GM06990 (cell line): Measurements from ENCODE around the gene PTPRC.

Source experiments
- DNase-seq: peaks from one replicate; pipeline ENCODE4 v3.0.0-alpha.2; 2011; ENCODE audit not compliant: insufficient read length; ENCODE audit errors: extremely low read depth
- H3K27me3 ChIP-seq: replicated peaks from 2 replicates; pipeline ENCODE4 v1.6.0; 2011; ENCODE audit warnings: low read length; ENCODE audit not compliant: control insufficient read depth, insufficient read depth
- H3K36me3 ChIP-seq: 2 replicates; pipeline ENCODE4 v1.5.1; 2011; ENCODE audit warnings: low read length; ENCODE audit not compliant: control insufficient read depth, insufficient read depth
- H3K4me3 ChIP-seq: replicated peaks from 2 replicates; pipeline ENCODE4 v1.5.1; 2011; ENCODE audit warnings: low read depth, mild to moderate bottlenecking, control low read depth, low read length
- TF ChIP-seq, protein P1 (sequence below): IDR thresholded peaks from 2 replicates; pipeline ENCODE4 v1.5.1; 2011; ENCODE audit warnings: low read length, control low read depth, mild to moderate bottlenecking, inconsistent platforms; ENCODE audit not compliant: insufficient read depth, poor library complexity, severe bottlenecking

Gene PTPRC

DNA sequence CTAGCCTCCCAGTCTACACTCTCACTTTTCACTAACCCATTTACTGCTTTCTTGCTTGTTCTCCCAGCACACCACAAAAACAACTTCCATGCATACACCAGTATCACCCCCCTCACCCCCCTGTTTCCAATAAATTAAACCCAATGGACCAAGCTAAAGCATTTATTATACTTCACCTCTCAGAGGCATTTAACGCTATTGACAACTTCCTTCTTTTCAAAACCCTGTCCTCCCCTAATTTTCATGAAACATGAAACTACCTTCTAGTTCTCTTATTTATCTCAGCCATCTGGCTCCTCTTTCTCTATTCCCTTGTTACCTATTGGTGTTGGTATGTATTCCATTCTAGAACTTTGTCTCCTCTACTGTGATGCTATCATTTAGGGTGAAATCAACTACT, 32.3 kb downstream of the PTPRC start:
- Histone ChIP-seq H3K36me3 (no peaks in the 10 kb centered on the region), H3K27me3 (no peaks in the 10 kb centered on the region), H3K4me3 (no peak overlapping the region)
- no peak for DNase-seq
- TF ChIP-seq, protein P1, sequence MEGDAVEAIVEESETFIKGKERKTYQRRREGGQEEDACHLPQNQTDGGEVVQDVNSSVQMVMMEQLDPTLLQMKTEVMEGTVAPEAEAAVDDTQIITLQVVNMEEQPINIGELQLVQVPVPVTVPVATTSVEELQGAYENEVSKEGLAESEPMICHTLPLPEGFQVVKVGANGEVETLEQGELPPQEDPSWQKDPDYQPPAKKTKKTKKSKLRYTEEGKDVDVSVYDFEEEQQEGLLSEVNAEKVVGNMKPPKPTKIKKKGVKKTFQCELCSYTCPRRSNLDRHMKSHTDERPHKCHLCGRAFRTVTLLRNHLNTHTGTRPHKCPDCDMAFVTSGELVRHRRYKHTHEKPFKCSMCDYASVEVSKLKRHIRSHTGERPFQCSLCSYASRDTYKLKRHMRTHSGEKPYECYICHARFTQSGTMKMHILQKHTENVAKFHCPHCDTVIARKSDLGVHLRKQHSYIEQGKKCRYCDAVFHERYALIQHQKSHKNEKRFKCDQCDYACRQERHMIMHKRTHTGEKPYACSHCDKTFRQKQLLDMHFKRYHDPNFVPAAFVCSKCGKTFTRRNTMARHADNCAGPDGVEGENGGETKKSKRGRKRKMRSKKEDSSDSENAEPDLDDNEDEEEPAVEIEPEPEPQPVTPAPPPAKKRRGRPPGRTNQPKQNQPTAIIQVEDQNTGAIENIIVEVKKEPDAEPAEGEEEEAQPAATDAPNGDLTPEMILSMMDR, result no peak

GRCh38 chr1:198672124-198672523, 33.3 kb downstream of the PTPRC start:
- Histone ChIP-seq H3K4me3 (no peak overlapping the region), H3K27me3 (no peaks in the 10 kb centered on the region), H3K36me3 (no peaks in the 10 kb centered on the region)
- TF ChIP-seq, protein P1, result no peak
- DNase-seq, result no peak

DNA sequence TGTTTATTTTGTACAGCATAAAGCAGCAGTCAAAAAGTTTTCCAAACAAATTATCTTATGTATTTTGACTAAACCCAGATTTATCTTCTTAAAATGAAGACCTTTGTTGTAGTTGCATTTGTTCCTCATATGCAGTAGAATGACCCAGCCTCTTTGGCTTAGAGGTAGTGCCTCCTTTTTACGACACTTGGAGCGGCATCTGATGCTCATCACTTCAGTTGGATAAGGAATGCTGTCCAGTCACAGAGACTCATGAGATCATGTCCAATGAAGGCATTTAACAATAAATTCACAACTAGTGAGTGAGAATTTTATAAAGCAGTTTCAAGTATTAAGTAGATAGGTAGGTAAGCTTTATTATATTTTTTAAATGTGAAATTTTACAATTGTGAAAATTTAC, 35.2 kb downstream of the PTPRC start:
- no peak overlapping the region for H3K4me3 ChIP-seq
- no peaks in the 10 kb centered on the region for H3K36me3 ChIP-seq

DNA sequence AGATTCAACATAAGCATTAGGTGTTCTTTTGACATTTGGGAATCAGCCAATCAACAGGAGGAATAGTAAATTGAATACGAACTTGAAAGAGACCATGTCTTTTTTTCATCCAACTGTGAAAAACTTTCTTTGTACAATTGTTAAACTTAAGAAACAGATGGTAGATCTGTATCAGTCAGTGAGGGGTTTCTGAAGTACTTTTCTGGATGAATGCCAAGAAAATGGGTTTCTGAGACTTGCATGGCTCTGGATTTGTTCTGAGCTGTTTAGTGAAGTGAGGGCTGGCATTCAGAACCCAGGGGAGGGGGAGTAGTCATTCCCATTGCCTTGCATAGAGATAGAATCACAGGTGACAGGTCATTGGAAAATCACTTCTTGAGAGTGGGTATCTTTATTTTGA, 37.4 kb downstream of the PTPRC start:
- TF ChIP-seq, protein P1, result no peak
- H3K27me3 ChIP-seq, result no peaks in the 10 kb centered on the region
- H3K4me3 ChIP-seq, result no peak overlapping the region
- H3K36me3 ChIP-seq, result no peaks in the 10 kb centered on the region
- DNase-seq, result no peak

More for the DNA sequence above, 35.2 kb downstream of the PTPRC start:
- no peak for DNase-seq
- TF ChIP-seq, protein P1, result no peak
- no peaks in the 10 kb centered on the region for H3K27me3 ChIP-seq

DNA sequence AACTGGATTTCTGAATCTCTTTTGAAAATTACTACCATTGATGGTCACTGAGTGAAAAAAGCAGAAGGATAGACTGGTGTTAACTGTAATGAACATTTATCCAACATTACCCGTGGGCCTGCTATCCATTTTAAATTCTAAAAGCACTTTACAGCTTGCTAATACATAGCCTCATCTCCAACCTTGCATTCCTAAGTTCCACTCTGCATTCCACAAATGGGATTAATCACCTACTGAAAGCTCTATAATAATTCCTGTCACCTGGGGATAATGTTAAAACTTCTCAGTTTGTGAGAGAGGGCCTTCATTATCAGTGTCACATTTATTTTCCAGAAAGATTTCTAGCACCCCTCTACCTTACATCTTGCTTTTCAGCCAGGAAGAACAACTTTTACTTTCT, 38.2 kb downstream of the PTPRC start:
- TF ChIP-seq, protein P1, result no peak
- no peak for DNase-seq
- Histone ChIP-seq H3K27me3 (no peaks in the 10 kb centered on the region), H3K36me3 (no peaks in the 10 kb centered on the region), H3K4me3 (no peak overlapping the region)

- H3K36me3 ChIP-seq, result no peaks in the 10 kb centered on the region
- H3K4me3 ChIP-seq, result no peak overlapping the region
- DNase-seq, result no peak
- TF ChIP-seq, protein P1, result no peak
- no peaks in the 10 kb centered on the region for H3K27me3 ChIP-seq
Measured at GRCh38 chr1:198677871-198678270, 39.0 kb downstream of the PTPRC start.
